D721Med (cell line): ENCODE measurements around the gene KL.

Source experiments
- DNase-seq: peaks from one replicate; pipeline ENCODE4 v3.0.0; 2011; ENCODE audit warnings: low spot score; ENCODE audit not compliant: insufficient read length
- FAIRE-seq: peaks from 2 replicates; lab custom pipeline; 2011; peaks lifted over from hg19 to GRCh38; lab: Jason Lieb, UNC
- CTCF ChIP-seq: IDR thresholded peaks from 2 replicates; pipeline ENCODE4 v1.5.1; 2012; ENCODE audit warnings: mild to moderate bottlenecking, control low read depth; ENCODE audit not compliant: insufficient read depth; ENCODE audit errors: missing control alignments

Gene KL

DNA sequence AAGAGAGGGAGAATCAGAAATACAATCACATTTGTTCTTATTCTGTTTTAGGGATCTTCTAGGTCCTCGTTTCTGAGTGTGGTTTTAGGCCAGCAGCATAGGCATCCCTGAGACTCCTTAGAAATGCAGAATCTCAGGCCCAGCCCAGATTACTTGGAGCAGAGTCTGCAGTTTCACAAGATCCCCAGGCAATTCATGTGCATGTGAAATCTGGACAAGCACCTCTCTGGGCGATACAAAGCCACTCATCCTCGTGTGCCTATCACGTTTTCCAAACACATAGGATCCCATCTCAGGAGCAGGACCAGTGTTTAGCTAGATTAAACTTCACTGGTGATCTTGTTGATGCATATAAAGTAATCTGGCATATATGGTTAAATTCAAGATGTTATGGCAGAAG is 87.2 kb downstream of the KL start:
- no peak for TF ChIP-seq CTCF
- DNase-seq: no peak
- no peak for FAIRE-seq

- FAIRE-seq: no peak
- no peak for DNase-seq
- no peak for TF ChIP-seq CTCF
Measured at GRCh38 chr13:33105387-33106005, 89.3 kb downstream of the KL start.

- DNase-seq: no peak
- no peak for FAIRE-seq
- TF ChIP-seq CTCF: no peak
Measured at GRCh38 chr13:33106656-33107360, 90.6 kb downstream of the KL start.

- TF ChIP-seq CTCF: no peak
- DNase-seq (no peak), FAIRE-seq (no peak)
Measured at GRCh38 chr13:33107361-33107760, 91.1 kb downstream of the KL start.

DNA sequence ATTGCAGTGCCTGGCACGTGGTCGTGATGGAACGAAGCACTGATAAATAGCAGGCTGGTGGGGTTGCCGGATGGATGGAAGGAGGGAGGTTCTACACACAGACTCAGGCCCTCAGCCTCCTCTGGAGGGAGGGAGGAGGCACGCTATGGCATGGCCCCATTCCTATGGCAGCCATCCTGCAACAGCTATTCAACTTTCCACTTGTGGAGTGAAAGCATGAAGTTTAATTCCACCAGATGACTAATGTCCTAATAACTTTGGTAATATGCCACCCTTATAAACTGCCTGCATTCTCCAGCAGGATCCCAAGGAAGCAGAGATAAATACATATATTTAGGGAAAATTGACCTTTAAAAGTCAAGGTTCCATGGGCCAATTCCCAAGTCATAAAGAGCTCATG is 92.4 kb downstream of the KL start:
- no peak for FAIRE-seq
- TF ChIP-seq CTCF: no peak
- no peak for DNase-seq

DNA sequence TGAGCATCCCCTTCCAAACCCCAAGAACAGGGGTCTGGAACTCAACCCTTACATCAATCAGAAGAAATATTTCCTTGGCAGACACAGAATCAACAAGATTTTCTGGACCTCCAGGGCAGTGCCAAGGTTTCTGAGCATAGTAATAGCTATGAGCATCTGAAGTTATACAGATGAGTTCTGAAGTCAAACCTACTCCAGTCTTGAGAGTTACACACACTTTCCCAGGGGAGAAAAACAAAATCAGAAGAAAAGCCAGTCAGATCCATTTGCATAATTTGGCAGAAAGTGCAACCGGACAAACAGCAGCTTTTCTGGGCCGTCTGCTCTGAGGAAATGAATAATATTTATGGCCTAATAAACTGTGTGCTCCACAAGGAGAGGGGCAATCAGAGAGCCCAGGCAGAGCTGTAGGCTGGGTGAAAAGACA is 93.1 kb downstream of the KL start:
- no peak for DNase-seq
- no peak for TF ChIP-seq CTCF
- no peak for FAIRE-seq

GRCh38 chr13:33109801-33110200 is 93.6 kb downstream of the KL start:
- peak; percentile 16 for TF ChIP-seq CTCF
- DNase-seq (no peak), FAIRE-seq (no peak)
